B cell (primary cell): ENCODE measurements around the gene PPP2R2D. TPM values are rescaled to one million over a fixed set of nuclear protein-coding genes. Genes with fewer than 3 reads are reported as not detected.

ENCODE experiments used
- ATAC-seq: fragments of 200-7000 bp; cut with Tn5 transposase; one replicate; pipeline ENCODE4 v1.10.0; 2021; ENCODE audit warnings: low read depth, mild to moderate bottlenecking, moderate number of reproducible peaks, moderate library complexity
- CTCF ChIA-PET: fragments of 350-600 bp; sonication (Branson Sonifier 250); formaldehyde crosslinking; loops from one replicate; lab custom pipeline; 2021; ENCODE audit warnings: antibody characterized with exemption, inconsistent platforms; lab: Charles Lee
- POLR2A ChIA-PET: fragments of 350-600 bp; sonication (Branson Sonifier 250); formaldehyde crosslinking; loops from one replicate; lab custom pipeline; 2021; ENCODE audit warnings: antibody characterized with exemption; lab: Charles Lee
- DNase-seq: peaks from one replicate; pipeline ENCODE4 v3.0.0; 2013
- H2AFZ ChIP-seq: 2 replicates; pipeline ENCODE4 v1.6.1; 2012; ENCODE audit warnings: mild to moderate bottlenecking, low read depth, low read length; ENCODE audit not compliant: insufficient read depth, poor library complexity, severe bottlenecking
- H3K27ac ChIP-seq, 2 donors: 1 replicate in 1 of 2; 2 replicates in 1 of 2; pipeline ENCODE4 v1.5.1; 2012 to 2013; ENCODE audit warnings: low read length in 2 of 2, mild to moderate bottlenecking in 2 of 2, moderate library complexity in 1 of 2
- H3K27me3 ChIP-seq, 4 experiments: fragments of 200-600 bp in 1 of 4; sonication (generic) in 1 of 4; replicated peaks in 1 of 4; 1 replicate in 2 of 4; 2 replicates in 2 of 4; pipeline versions ENCODE4 v1.6.1 to v1.7.0; 2013 to 2016; ENCODE audit warnings: low read length in 3 of 4, mild to moderate bottlenecking in 2 of 4, mixed read lengths in 1 of 4, moderate library complexity in 1 of 4; ENCODE audit not compliant: insufficient read depth in 4 of 4, control insufficient read depth in 3 of 4; ENCODE audit errors: control extremely low read depth in 1 of 4
- H3K36me3 ChIP-seq, 2 experiments: replicated peaks in 1 of 2; 1 replicate in 1 of 2; 2 replicates in 1 of 2; pipeline versions ENCODE4 v1.6.1 to v1.7.1; 2013; ENCODE audit warnings: low read length in 1 of 2; ENCODE audit not compliant: insufficient read depth in 2 of 2, control insufficient read depth in 1 of 2; ENCODE audit errors: control extremely low read depth in 1 of 2, extremely low read depth in 1 of 2
- H3K4me1 ChIP-seq, 2 donors: fragments of 200-600 bp in 1 of 2; sonication (generic) in 1 of 2; 1 replicate in 1 of 2; 2 replicates in 1 of 2; pipeline versions ENCODE4 v1.5.1 to v1.6.1; 2013 to 2017; ENCODE audit warnings: low read length in 2 of 2; ENCODE audit not compliant: control insufficient read depth in 2 of 2, insufficient read depth in 2 of 2
- H3K4me2 ChIP-seq: replicated peaks from 2 replicates; pipeline ENCODE3; 2012; ENCODE audit warnings: mild to moderate bottlenecking, low read depth, low read length; ENCODE audit not compliant: poor library complexity, severe bottlenecking
- H3K4me3 ChIP-seq, 5 experiments: fragments of 200-600 bp in 1 of 5; sonication (generic) in 1 of 5; 1 replicate in 3 of 5; 2 replicates in 2 of 5; pipeline versions ENCODE4 v1.5.1 to v1.7.0; 2011 to 2016; ENCODE audit warnings: low read length in 4 of 5, mild to moderate bottlenecking in 4 of 5, low read depth in 2 of 5, control low read depth in 1 of 5, moderate library complexity in 1 of 5; ENCODE audit not compliant: insufficient read depth in 1 of 5; ENCODE audit errors: control extremely low read depth in 1 of 5, extremely low read depth in 1 of 5
- H3K79me2 ChIP-seq: fragments of 200-600 bp; sonication (generic); one replicate; pipeline ENCODE4 v1.6.0; 2016; ENCODE audit warnings: low read length; ENCODE audit not compliant: control insufficient read depth, insufficient read depth
- H3K9ac ChIP-seq: fragments of 200-600 bp; sonication (generic); 2 replicates; pipeline ENCODE4 v1.6.1; 2017; ENCODE audit warnings: mild to moderate bottlenecking, low read length, moderate library complexity
- H3K9me3 ChIP-seq, 3 donors: one replicate each; pipeline versions ENCODE4 v1.6.1 to v1.7.1; 2013; ENCODE audit warnings: low read length in 2 of 3; ENCODE audit not compliant: control insufficient read depth in 2 of 3, insufficient read depth in 1 of 3; ENCODE audit errors: control extremely low read depth in 1 of 3
- H4K20me1 ChIP-seq: 2 replicates; pipeline ENCODE4 v1.6.0; 2012; ENCODE audit warnings: mild to moderate bottlenecking, low read length; ENCODE audit not compliant: insufficient read depth, control insufficient read depth, poor library complexity, severe bottlenecking
- H3K27ac Mint-ChIP-seq: one replicate; pipeline ENCODE4 v1.8.0; 2021; ENCODE audit warnings: mixed read lengths
- H3K27me3 Mint-ChIP-seq: one replicate; pipeline ENCODE4 v1.8.0; 2021; ENCODE audit warnings: mixed read lengths
- H3K4me1 Mint-ChIP-seq: one replicate; pipeline ENCODE4 v1.8.0; 2021; ENCODE audit warnings: mixed read lengths
- H3K4me3 Mint-ChIP-seq: one replicate; pipeline ENCODE4 v1.8.0; 2021; ENCODE audit warnings: mixed read lengths
- H3K9me3 Mint-ChIP-seq: one replicate; pipeline ENCODE4 v1.8.0; 2022; ENCODE audit warnings: mixed read lengths; ENCODE audit not compliant: insufficient read depth
- CTCF ChIP-seq: fragments of 200-600 bp; IDR thresholded peaks from one replicate; pipeline ENCODE4 v1.8.0; 2022; ENCODE audit warnings: antibody characterized with exemption, mild to moderate bottlenecking
- EZH2 ChIP-seq: IDR thresholded peaks from 2 replicates; pipeline ENCODE4 v1.6.1; 2012; ENCODE audit warnings: borderline replicate concordance, low read depth, mild to moderate bottlenecking, moderate library complexity, low read length; ENCODE audit not compliant: insufficient read depth, poor library complexity, severe bottlenecking
- WGBS: methylation state at CpG from one replicate; pipeline ENCODE4 v1.1.5; 2013; ENCODE audit warnings: missing lambda C conversion rate; ENCODE audit not compliant: insufficient coverage; 5-methylcytosine and 5-hydroxymethylcytosine counted together
- intact Hi-C: fragments of 100-400 bp; cut with micrococcal nuclease; formaldehyde crosslinking; loops from one replicate; pipeline ENCODE4 v1.10.0; 2022
- polyA plus RNA-seq: library from polyadenylated mRNA; depleted of rRNA; stranded (reverse); fragments of >200 nt; gene quantifications from 2 replicates; pipeline ENCODE4 v1.2.3, GENCODE V29; 2012
- total RNA-seq, 2 donors: library from RNA; stranded (reverse); fragments of 120-200 nt in 1 of 2; gene quantifications; 1 replicate in 1 of 2; 2 replicates in 1 of 2; pipeline versions ENCODE4 v1.2.3 to v1.2.4, GENCODE V29; 2013 to 2022

The PPP2R2D gene
- total and polyA plus RNA-seq, 2 donors (not counting 1 experiment from before 2014, with no cell fraction given) = 25.8 to 45.6 TPM

- H3K36me3 ChIP-seq = no peaks in the 10 kb centered on the region
- DNase-seq = no peak
- POLR2A ChIA-PET = no interaction called here
- no peak overlapping the region for H3K4me2 ChIP-seq
- no peaks in the 10 kb centered on the region for H4K20me1 ChIP-seq
- H3K4me1 Mint-ChIP-seq = no peaks in the 10 kb centered on the region
- peaks cover 21% of the 10 kb centered on the region for H3K27me3 Mint-ChIP-seq
- no peak overlapping the region for H2AFZ ChIP-seq
- no peak overlapping the region for H3K4me3 ChIP-seq
- no peak overlapping the region for H3K27ac ChIP-seq
- intact Hi-C loops = no loop called here
- no peaks in the 10 kb centered on the region for H3K9me3 ChIP-seq
- TF ChIP-seq CTCF (no peak), EZH2 (no peak)
- H3K79me2 ChIP-seq = no peaks in the 10 kb centered on the region
- 76% methylated on average over 2 of the region's 4 CpGs for WGBS
- CTCF ChIA-PET = no interaction called here
- H3K4me3 Mint-ChIP-seq = no peak overlapping the region
- H3K4me1 ChIP-seq = no peaks in the 10 kb centered on the region
- no peak overlapping the region for H3K9ac ChIP-seq
- peaks cover 0 to 4% (median 0%) of the 10 kb centered on the region in 4 experiments for H3K27me3 ChIP-seq
- no peaks in the 10 kb centered on the region for H3K9me3 Mint-ChIP-seq
- H3K27ac Mint-ChIP-seq = no peak overlapping the region
- ATAC-seq = no peak
Measured at GRCh38 chr10:131862548-131862947, 38.3 kb upstream of the PPP2R2D start.

DNA sequence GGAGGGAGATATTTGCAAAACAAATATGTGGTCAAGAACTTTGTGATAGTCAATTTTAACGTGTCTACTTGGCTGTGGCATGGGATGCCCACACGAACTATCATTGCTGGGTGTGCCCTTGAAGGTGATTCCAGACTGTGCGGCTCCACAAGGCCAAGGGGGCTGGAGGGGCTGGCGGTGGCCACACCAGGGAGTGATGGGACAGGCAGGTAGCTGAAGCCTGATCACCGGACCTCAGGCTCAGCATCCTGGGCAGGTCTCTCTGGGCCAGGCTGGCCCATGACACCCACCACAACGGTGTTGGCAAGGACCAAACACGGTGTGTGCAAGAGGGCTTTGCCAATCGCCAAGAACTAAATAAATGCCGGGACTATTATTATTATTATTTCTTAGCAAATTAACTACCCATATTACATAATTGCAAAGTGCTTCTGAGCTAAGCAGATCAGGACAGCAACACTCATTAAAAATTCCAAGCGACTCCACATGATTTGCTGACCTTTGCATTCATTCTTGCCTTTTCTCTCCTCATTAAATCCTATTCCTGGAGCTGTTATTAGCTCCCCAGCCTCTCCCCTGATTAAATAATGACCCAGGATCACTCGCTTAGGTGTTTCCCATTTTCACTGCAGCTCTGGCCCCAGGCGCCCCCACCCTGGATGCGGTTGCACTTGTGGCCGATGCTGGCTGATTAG lies 35.4 kb upstream of the PPP2R2D start:
- Mint-ChIP-seq H3K4me1 (no peaks in the 10 kb centered on the region), H3K27ac (no peak overlapping the region), H3K9me3 (no peaks in the 10 kb centered on the region), H3K4me3 (no peak overlapping the region), H3K27me3 (peaks cover 18% of the 10 kb centered on the region)
- 88% methylated on average over 10 of the region's 14 CpGs for WGBS
- H3K4me3 ChIP-seq = no peak overlapping the region
- CTCF ChIA-PET = no interaction called here
- H3K9me3 ChIP-seq = no peaks in the 10 kb centered on the region
- ATAC-seq = no peak
- no peaks in the 10 kb centered on the region for H4K20me1 ChIP-seq
- no peak overlapping the region for H3K4me2 ChIP-seq
- no peak overlapping the region for H3K27ac ChIP-seq
- no peak for DNase-seq
- no peaks in the 10 kb centered on the region for H3K4me1 ChIP-seq
- no peak overlapping the region for H3K9ac ChIP-seq
- TF ChIP-seq CTCF (no peak), EZH2 (no peak)
- no peak overlapping the region for H2AFZ ChIP-seq
- H3K36me3 ChIP-seq = no peaks in the 10 kb centered on the region
- intact Hi-C loops = no loop called here
- H3K79me2 ChIP-seq = no peaks in the 10 kb centered on the region
- no peaks in the 10 kb centered on the region for H3K27me3 ChIP-seq
- POLR2A ChIA-PET = no interaction called here
